GM12878 (cell line): ENCODE results near the gene MXD1. TPM values are rescaled to one million over a fixed set of nuclear protein-coding genes. Genes with fewer than 3 reads are reported as not detected.

Source experiments
- ATAC-seq: fragments of 200-7000 bp; cut with Tn5 transposase; 3 replicates; pipeline ENCODE4 v1.9.1; 2020; ENCODE audit warnings: mild to moderate bottlenecking, moderate library complexity
- BruUV-seq: library from RNA; stranded (reverse); fragments of 400-500 nt; replicated peaks from 2 replicates; lab custom pipeline; 2021; lab: Mats Ljungman, UMichigan
- CTCF ChIA-PET: fragments of 300-600 bp; sonication (Branson Sonifier 250); formaldehyde crosslinking; extraction: SDS; loops from one replicate; lab custom pipeline; 2021; ENCODE audit warnings: inconsistent platforms; lab: Yijun Ruan, JAX
- POLR2A ChIA-PET: fragments of 350-600 bp; formaldehyde crosslinking; extraction: SDS; loops from one replicate; lab custom pipeline; 2021; ENCODE audit warnings: inconsistent platforms; lab: Charles Lee
- RAD21 ChIA-PET: fragments of 300-600 bp; sonication (Branson Sonifier 250); formaldehyde crosslinking; loops from one replicate; lab custom pipeline; 2023; ENCODE audit warnings: antibody characterized with exemption; ENCODE audit not compliant: unreplicated experiment; lab: Charles Lee
- SMC1A ChIA-PET: fragments of 300-600 bp; sonication (Branson Sonifier 250); formaldehyde crosslinking; loops from one replicate; lab custom pipeline; 2023; ENCODE audit not compliant: unreplicated experiment, uncharacterized antibody; lab: Charles Lee
- DNase-seq: peaks from one replicate; pipeline ENCODE4 v3.0.0-alpha.2; 2011; ENCODE audit warnings: low read depth, low spot score
- FAIRE-seq: peaks from 3 replicates; lab custom pipeline; 2011; peaks lifted over from hg19 to GRCh38; lab: Jason Lieb, UNC
- H2AFZ ChIP-seq: 2 replicates; pipeline ENCODE4 v1.6.0; 2011; ENCODE audit warnings: low read depth, low read length, control low read depth; ENCODE audit not compliant: control insufficient read depth
- H3K27ac ChIP-seq: 2 replicates; pipeline ENCODE4 v1.5.1; 2011; ENCODE audit warnings: control low read depth; ENCODE audit not compliant: control insufficient read depth, insufficient read depth
- H3K27me3 ChIP-seq, 2 experiments: replicated peaks in 1 of 2; 2 replicates each; pipeline versions ENCODE4 v1.6.0 to v1.6.1; 2011; ENCODE audit warnings: low read length in 1 of 2; ENCODE audit not compliant: control insufficient read depth in 2 of 2, insufficient read depth in 2 of 2
- H3K36me3 ChIP-seq, 2 experiments: 2 replicates each; pipeline ENCODE4 v1.5.1; 2011; ENCODE audit warnings: low read length in 1 of 2; ENCODE audit not compliant: control insufficient read depth in 2 of 2, insufficient read depth in 2 of 2
- H3K4me1 ChIP-seq: 2 replicates; pipeline ENCODE4 v1.6.1; 2011; ENCODE audit warnings: mild to moderate bottlenecking, low read length, moderate library complexity, mixed read lengths; ENCODE audit not compliant: control insufficient read depth, insufficient read depth
- H3K4me2 ChIP-seq: 2 replicates; pipeline ENCODE4 v1.6.0; 2011; ENCODE audit warnings: control low read depth; ENCODE audit not compliant: control insufficient read depth, insufficient read depth
- H3K4me3 ChIP-seq: fragments of 200-600 bp; sonication (generic); 2 replicates; pipeline ENCODE4 v1.5.1; 2016
- H3K79me2 ChIP-seq: 2 replicates; pipeline ENCODE4 v1.6.0; 2011; ENCODE audit warnings: low read length; ENCODE audit not compliant: control insufficient read depth, insufficient read depth
- H3K9ac ChIP-seq: 2 replicates; pipeline ENCODE4 v1.8.0; 2011; ENCODE audit warnings: low read length, control low read depth, mixed read lengths; ENCODE audit not compliant: control insufficient read depth, insufficient read depth
- H3K9me3 ChIP-seq: replicated peaks from 3 replicates; pipeline ENCODE4 v1.5.1; 2011; ENCODE audit warnings: mild to moderate bottlenecking, low read length; ENCODE audit not compliant: control insufficient read depth, insufficient read depth
- H4K20me1 ChIP-seq: 2 replicates; pipeline ENCODE4 v1.6.0; 2011; ENCODE audit not compliant: control insufficient read depth, insufficient read depth
- BACH1 ChIP-seq: fragments of 450-650 bp; IDR thresholded peaks from 2 replicates; pipeline ENCODE4 v1.6.1; 2017; ENCODE audit warnings: mild to moderate bottlenecking, borderline replicate concordance
- BCL11A ChIP-seq: IDR thresholded peaks from 2 replicates; pipeline ENCODE4 v1.6.1; 2011; ENCODE audit warnings: low read depth, low read length
- CBX3 ChIP-seq: fragments of 200-600 bp; sonication (generic); IDR thresholded peaks from 2 replicates; pipeline ENCODE4 v1.6.1; 2016; ENCODE audit warnings: low read depth, borderline replicate concordance
- IRF3 ChIP-seq: fragments of 450-650 bp; IDR thresholded peaks from 2 replicates; pipeline ENCODE4 v1.6.1; 2014; ENCODE audit warnings: mild to moderate bottlenecking
- IRF5 ChIP-seq: fragments of 450-650 bp; IDR thresholded peaks from 2 replicates; pipeline ENCODE4 v1.6.1; 2017; ENCODE audit warnings: borderline replicate concordance
- MEF2B ChIP-seq: fragments of 450-650 bp; IDR thresholded peaks from 2 replicates; pipeline ENCODE4 v1.6.1; 2018; ENCODE audit warnings: mild to moderate bottlenecking, moderate library complexity; ENCODE audit not compliant: partially characterized antibody, poor library complexity, severe bottlenecking
- MTA2 ChIP-seq: fragments of 450-650 bp; IDR thresholded peaks from 2 replicates; pipeline ENCODE4 v1.6.1; 2016; ENCODE audit warnings: low read depth, mild to moderate bottlenecking, moderate library complexity
- NFYB ChIP-seq: IDR thresholded peaks from 2 replicates; pipeline ENCODE4 v1.6.1; 2011; ENCODE audit warnings: low read depth, mild to moderate bottlenecking, low read length, improper control_type of control experiment, moderate library complexity; ENCODE audit not compliant: insufficient read depth
- PKNOX1 ChIP-seq: fragments of 450-650 bp; IDR thresholded peaks from 2 replicates; pipeline ENCODE4 v1.6.1; 2016; ENCODE audit warnings: mild to moderate bottlenecking
- POLR2AphosphoS2 ChIP-seq: IDR thresholded peaks from 2 replicates; pipeline ENCODE4 v1.6.1; 2011; ENCODE audit warnings: low read depth, mild to moderate bottlenecking, low read length, improper control_type of control experiment, moderate library complexity
- POU2F2 ChIP-seq: IDR thresholded peaks from 3 replicates; pipeline ENCODE4 v1.6.1; 2011; ENCODE audit warnings: low read depth, mild to moderate bottlenecking, low read length, borderline replicate concordance
- RBBP5 ChIP-seq: fragments of 200-600 bp; sonication (generic); conservative IDR thresholded peaks from 2 replicates; pipeline ENCODE4 v1.6.1; 2016
- SMAD5 ChIP-seq: IDR thresholded peaks from 2 replicates; pipeline ENCODE4 v1.6.1; 2016; ENCODE audit warnings: antibody characterized with exemption, low read depth
- STAT1 ChIP-seq: fragments of 450-650 bp; conservative IDR thresholded peaks from 2 replicates; pipeline ENCODE4 v1.6.1; 2014; ENCODE audit warnings: antibody characterized with exemption, mild to moderate bottlenecking
- YY1 ChIP-seq: IDR thresholded peaks from 2 replicates; pipeline ENCODE4 v1.6.1; 2011; ENCODE audit warnings: low read depth, mild to moderate bottlenecking, low read length
- WGBS: methylation state at CpG from one replicate; pipeline ENCODE4 v1.1.6; 2016; ENCODE audit warnings: low lambda C conversion rate; ENCODE audit not compliant: insufficient replicate concordance, insufficient coverage; ENCODE audit errors: missing lambda C conversion rate; 5-methylcytosine and 5-hydroxymethylcytosine counted together
- in situ Hi-C: fragments of 300-500 bp; cut with MboI; formaldehyde crosslinking; loops from 9 replicates; pipeline ENCODE4 v1.14.3; 2018; ENCODE audit warnings: mixed read lengths
- intact Hi-C: fragments of 100-400 bp; cut with micrococcal nuclease; formaldehyde crosslinking; loops from one replicate; pipeline ENCODE4 v1.14.2; 2022; ENCODE audit not compliant: unreplicated experiment
- polyA plus RNA-seq, 11 experiments: library from polyadenylated mRNA; depleted of rRNA in 4 of 11; unstranded in 6 of 11; stranded (reverse) in 5 of 11; fragments of >200 nt; fragmentation: Nextera tagmentation in 4 of 11; fragmentation: Illumina TruSeq in 1 of 11; extraction: Ambion mirVana in 4 of 11; extraction: Trizol in 1 of 11; gene quantifications; 1 replicate in 1 of 11; 2 replicates in 10 of 11; pipeline versions ENCODE4 v1.2.1 to v1.2.3, GENCODE V29; 2011 to 2016; ENCODE audit warnings: inconsistent platforms in 2 of 11, missing spikeins in 2 of 11, low read depth in 1 of 11
- total RNA-seq, 4 experiments: library from RNA; depleted of rRNA in 3 of 4; stranded (reverse); fragments of >200 nt in 3 of 4; fragmentation: Illumina TruSeq in 1 of 4; extraction: Trizol in 1 of 4; gene quantifications; 2 replicates each; pipeline versions ENCODE4 v1.2.1 to v1.2.3, GENCODE V29; 2013 to 2021
- TF ChIP-seq, protein P1 (sequence below): IDR thresholded peaks from 2 replicates; pipeline ENCODE4 v1.6.1; 2012; ENCODE audit warnings: low read depth, low read length, improper control_type of control experiment
- TF ChIP-seq, protein P2 (sequence below): fragments of 450-650 bp; formaldehyde crosslinking; IDR thresholded peaks from 2 replicates; pipeline ENCODE4 v1.5.0; 2022; ENCODE audit warnings: mild to moderate bottlenecking, missing genetic modification characterization

The MXD1 gene
- total and polyA plus RNA-seq, 10 of the 15 experiments (the other 5 are each of a cell fraction or from before 2014, with no cell fraction given) = 2.2 to 10.2 (median 3.3) TPM

- WGBS = 64% methylated on average over 12 of the region's 12 CpGs
- H3K79me2 ChIP-seq = no peaks in the 10 kb centered on the region
- H3K4me3 ChIP-seq = no peak overlapping the region
- no TSS peak for BruUV-seq
- POLR2A ChIA-PET = no interaction called here
- no peaks in the 10 kb centered on the region for H3K27me3 ChIP-seq
- H3K36me3 ChIP-seq = no peaks in the 10 kb centered on the region
- in situ Hi-C loops (no loop called here), intact Hi-C loops (no loop called here)
- H3K9me3 ChIP-seq = no peaks in the 10 kb centered on the region
- FAIRE-seq (no peak), DNase-seq (no peak), ATAC-seq (no peak)
- H4K20me1 ChIP-seq = no peaks in the 10 kb centered on the region
- H3K4me2 ChIP-seq = no peak overlapping the region
- H3K9ac ChIP-seq = no peak overlapping the region
- SMC1A ChIA-PET = interaction anchor here (1.8 kb wide), 1 partner anchor 83 kb away, joined by 4 read pairs; no protein-coding TSS in a partner anchor
- RAD21 ChIA-PET = no interaction called here
- H3K4me1 ChIP-seq = no peaks in the 10 kb centered on the region
- no peak overlapping the region for H3K27ac ChIP-seq
- H2AFZ ChIP-seq = no peak overlapping the region
- CTCF ChIA-PET = no interaction called here
- TF ChIP-seq MTA2 = no peak
- TF ChIP-seq MEF2B = no peak
- TF ChIP-seq CBX3 = no peak
- no peak for TF ChIP-seq IRF5
- TF ChIP-seq STAT1 = no peak
- TF ChIP-seq POU2F2 = no peak
- TF ChIP-seq YY1 = no peak
- no peak for TF ChIP-seq BCL11A
- no peak for TF ChIP-seq PKNOX1
- TF ChIP-seq SMAD5 = no peak
- no peak for TF ChIP-seq IRF3
- TF ChIP-seq RBBP5 = no peak
- TF ChIP-seq NFYB = no peak
- no peak for TF ChIP-seq POLR2AphosphoS2
- TF ChIP-seq BACH1 = no peak
- TF ChIP-seq, protein P1, sequence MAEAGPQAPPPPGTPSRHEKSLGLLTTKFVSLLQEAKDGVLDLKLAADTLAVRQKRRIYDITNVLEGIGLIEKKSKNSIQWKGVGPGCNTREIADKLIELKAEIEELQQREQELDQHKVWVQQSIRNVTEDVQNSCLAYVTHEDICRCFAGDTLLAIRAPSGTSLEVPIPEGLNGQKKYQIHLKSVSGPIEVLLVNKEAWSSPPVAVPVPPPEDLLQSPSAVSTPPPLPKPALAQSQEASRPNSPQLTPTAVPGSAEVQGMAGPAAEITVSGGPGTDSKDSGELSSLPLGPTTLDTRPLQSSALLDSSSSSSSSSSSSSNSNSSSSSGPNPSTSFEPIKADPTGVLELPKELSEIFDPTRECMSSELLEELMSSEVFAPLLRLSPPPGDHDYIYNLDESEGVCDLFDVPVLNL = no peak
- TF ChIP-seq, protein P2, sequence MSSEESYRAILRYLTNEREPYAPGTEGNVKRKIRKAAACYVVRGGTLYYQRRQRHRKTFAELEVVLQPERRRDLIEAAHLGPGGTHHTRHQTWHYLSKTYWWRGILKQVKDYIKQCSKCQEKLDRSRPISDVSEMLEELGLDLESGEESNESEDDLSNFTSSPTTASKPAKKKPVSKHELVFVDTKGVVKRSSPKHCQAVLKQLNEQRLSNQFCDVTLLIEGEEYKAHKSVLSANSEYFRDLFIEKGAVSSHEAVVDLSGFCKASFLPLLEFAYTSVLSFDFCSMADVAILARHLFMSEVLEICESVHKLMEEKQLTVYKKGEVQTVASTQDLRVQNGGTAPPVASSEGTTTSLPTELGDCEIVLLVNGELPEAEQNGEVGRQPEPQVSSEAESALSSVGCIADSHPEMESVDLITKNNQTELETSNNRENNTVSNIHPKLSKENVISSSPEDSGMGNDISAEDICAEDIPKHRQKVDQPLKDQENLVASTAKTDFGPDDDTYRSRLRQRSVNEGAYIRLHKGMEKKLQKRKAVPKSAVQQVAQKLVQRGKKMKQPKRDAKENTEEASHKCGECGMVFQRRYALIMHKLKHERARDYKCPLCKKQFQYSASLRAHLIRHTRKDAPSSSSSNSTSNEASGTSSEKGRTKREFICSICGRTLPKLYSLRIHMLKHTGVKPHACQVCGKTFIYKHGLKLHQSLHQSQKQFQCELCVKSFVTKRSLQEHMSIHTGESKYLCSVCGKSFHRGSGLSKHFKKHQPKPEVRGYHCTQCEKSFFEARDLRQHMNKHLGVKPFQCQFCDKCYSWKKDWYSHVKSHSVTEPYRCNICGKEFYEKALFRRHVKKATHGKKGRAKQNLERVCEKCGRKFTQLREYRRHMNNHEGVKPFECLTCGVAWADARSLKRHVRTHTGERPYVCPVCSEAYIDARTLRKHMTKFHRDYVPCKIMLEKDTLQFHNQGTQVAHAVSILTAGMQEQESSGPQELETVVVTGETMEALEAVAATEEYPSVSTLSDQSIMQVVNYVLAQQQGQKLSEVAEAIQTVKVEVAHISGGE (CRISPR knock-in tag) = no peak
Observed at GRCh38 chr2:69975136-69975852, 60.4 kb downstream of the MXD1 start.
